ENCODE measurements around the gene RNF152.

DNA sequence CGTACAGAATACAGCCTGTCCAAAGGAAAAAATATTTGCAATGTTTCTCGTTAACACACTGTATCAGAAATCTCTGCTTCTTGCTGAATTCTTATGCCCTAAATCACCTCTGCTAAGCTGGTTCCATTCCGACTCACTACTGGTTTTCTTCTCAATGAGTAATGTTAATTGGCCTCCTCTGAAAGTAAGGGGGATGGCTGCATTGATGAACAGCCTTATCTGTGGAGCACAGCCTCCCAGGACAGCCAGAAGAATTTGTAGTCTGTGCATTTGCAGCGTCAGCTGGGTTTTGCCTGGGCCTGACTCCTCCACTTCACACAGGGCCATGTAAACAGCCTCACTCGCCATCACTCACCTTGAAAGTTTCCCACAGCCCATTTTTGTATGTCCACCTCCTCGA, 127.7 kb downstream of the RNF152 start:
- TF ChIP-seq, protein P1, sequence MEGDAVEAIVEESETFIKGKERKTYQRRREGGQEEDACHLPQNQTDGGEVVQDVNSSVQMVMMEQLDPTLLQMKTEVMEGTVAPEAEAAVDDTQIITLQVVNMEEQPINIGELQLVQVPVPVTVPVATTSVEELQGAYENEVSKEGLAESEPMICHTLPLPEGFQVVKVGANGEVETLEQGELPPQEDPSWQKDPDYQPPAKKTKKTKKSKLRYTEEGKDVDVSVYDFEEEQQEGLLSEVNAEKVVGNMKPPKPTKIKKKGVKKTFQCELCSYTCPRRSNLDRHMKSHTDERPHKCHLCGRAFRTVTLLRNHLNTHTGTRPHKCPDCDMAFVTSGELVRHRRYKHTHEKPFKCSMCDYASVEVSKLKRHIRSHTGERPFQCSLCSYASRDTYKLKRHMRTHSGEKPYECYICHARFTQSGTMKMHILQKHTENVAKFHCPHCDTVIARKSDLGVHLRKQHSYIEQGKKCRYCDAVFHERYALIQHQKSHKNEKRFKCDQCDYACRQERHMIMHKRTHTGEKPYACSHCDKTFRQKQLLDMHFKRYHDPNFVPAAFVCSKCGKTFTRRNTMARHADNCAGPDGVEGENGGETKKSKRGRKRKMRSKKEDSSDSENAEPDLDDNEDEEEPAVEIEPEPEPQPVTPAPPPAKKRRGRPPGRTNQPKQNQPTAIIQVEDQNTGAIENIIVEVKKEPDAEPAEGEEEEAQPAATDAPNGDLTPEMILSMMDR (conservative IDR thresholded peaks at IDR 0.05 in 1 of 2, IDR thresholded peaks at IDR 0.05 in 1 of 2; ENCODE audit: extremely low read depth in 1 of 2, insufficient read depth in 1 of 2, low read depth in 1 of 2, low read length in 2 of 2): no peak
- no peak for TF ChIP-seq EZH2 (IDR thresholded peaks at IDR 0.05; ENCODE audit: borderline replicate concordance, low read length)

All from mammary epithelial cell (primary cell).